GM21737 (cell line): ENCODE data around the gene NEURL1.
A peak's percentile ranks its signal among the peaks of the same experiment; 100 is the strongest.
"Not testable (repeated sequence)": the region's sequence is repeated elsewhere in the genome, so short reads cannot be mapped to it uniquely, and the experiment has no call there.

Experiments
- ATAC-seq: cut with Tn5 transposase; IDR thresholded peaks from one replicate; pipeline ENCODE4 v1.9.1; 2021; ENCODE audit warnings: mild to moderate bottlenecking, moderate library complexity; ENCODE audit not compliant: unreplicated experiment

The NEURL1 gene

DNA sequence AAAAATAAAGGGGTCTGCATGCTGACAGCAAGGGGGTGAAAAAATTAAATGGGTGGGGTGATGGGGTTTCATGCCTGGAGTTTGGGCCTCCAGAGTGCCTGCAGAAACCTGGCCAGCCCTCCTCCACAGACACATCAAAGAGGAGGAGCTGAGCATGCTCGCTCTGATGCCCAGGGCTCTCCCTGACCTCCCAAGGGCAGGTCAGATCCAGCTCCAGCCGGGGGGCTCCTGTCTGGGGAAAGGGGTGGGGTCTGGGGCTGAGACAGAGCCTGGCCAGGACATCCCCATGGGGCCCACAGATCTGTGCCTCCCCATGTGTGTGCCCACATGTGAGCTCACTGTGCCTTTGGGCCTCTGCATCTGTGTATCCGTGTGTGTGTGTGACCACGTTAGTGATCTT is 33.9 kb upstream of the NEURL1 start:
- no peak for ATAC-seq

DNA sequence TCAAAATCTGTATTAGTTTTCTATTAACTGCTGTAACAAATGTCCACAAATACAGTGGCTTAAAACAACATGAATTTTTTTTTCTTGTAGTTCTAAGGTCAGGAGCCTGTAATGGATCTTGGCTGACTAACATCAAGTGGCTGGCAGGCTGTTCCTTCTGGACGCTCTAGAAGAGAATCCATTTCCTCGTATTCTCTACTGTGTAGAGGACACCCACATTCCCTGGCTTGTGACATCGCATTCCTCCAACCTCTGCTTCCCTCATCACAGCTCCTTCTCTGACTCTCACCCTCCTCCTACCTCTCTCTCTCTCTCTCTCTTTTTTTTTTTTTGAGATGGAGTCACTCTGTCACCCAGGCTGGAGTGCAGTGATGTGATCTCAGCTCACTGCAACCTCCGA is 30.0 kb upstream of the NEURL1 start:
- no peak for ATAC-seq

DNA sequence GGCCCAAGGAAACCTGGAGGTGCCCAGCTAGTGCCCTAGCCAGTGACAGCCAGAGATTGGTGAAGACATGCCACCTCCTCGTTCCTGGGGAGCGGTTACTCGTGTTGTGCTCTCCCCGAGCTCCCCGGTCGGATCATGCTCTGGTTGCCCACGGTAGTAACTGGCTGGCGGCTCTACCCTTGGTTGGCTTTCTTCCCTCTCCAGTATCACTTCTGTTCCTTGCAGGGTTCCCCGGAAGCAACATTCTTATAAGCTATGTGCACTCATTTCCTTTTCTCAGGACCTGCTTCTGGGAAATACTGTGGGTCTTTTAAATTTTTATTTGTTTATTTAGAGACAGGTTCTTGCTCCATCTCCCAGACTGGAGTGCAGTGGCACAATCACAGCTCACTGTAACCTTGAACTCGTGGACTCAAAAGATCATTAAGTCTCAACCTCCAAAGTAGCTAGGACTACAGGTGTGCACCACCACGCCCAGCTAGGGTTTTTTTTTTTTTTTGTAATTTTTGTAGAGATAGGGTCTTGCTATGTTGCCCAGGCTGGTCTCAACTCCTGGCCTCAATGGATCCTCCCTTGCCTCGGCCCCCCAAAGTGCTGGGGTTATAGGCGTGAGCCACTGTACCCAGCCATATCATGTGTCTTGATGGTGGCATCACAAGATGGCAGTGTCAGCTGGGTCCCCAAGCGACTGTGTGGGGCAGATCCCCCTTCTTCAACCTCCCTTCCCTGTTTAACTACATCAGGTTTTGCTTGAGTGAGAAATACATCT is 27.9 kb upstream of the NEURL1 start:
- ATAC-seq = no peak

DNA sequence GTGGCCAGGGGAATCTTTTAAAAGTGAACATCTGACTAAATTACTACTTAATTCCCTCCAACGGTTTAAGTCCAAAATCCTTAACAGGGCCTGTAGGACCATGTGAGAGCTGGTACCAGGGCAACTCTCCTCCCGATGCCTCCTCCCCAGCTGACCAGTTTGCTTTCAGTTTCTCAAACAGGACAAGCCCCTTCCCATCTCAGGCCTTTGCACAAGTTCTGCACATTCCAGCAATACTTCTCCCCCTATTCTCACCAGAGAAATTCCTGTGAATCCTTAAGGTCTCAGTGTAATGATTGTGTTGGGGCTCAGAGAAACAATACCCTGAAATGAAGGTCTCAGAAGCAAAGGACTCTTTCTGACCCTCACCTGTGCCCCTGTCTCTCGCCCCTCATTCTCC is 26.8 kb upstream of the NEURL1 start:
- no peak for ATAC-seq

GRCh38 chr10:103467406-103467805 is 26.1 kb upstream of the NEURL1 start:
- no peak for ATAC-seq

DNA sequence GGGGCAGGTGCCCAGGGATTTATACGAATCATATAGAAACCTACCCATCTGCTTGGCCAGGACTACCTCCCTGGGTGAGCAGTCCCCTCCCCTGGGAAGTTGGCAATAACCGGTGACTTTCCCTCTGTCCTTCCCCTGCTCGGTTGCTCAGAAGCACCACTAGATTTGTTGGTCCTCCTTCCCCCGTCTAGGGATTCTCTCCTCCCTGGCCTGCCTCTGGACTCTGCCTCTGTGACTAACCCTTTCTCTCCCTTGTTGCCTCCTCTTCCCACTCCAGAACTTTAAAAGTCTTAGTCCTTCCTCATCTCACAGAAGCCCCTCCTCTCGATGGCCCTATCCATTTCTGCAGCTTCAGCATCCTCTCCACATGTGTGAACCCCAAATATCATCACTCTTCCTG is 24.3 kb upstream of the NEURL1 start:
- no peak for ATAC-seq

DNA sequence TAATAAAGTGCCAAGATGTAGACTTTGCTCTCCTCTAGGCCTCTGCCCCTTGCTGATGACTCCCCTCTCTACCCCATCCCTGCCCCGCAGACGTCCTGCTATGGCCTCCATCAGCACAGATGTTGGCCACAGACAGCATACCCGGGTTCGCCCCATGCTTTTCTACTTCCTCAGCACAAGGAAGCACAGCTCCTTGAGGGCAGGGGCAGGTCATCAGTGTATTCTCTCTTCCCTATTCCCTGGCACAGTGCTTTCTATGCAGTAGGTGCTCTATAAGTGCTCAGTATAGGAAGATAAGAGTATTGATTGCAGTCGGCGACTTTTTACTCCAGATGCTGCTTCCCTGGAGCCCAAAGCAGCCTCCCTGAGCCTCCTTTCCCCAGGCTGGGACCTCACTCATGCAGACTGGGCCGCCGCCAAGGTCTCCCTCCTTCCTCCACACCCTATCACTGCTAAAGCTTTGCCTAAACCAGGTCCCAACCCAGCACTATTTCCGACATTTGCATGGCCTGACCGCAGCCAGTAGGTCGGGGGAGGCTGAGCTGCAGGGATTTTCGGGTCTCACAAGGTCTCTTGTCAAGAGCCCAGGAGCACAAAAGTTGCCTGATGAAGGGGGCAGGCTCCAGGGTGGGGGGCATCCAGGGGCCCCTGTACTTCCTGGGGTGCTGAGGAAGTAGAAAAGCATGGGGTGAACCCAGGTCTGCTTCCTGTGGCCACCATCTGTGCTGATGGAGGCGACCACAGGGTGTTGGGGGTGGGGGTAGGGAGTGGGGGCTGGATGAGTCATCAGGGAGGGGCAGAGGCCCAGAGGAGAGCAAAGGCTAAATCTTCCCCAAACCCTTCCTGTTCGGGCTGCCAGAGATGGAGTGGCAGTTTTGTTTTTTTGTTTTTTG is 22.5 kb upstream of the NEURL1 start:
- ATAC-seq = peak; percentile 64

GRCh38 chr10:103472005-103472404 is 21.5 kb upstream of the NEURL1 start:
- ATAC-seq = no peak

DNA sequence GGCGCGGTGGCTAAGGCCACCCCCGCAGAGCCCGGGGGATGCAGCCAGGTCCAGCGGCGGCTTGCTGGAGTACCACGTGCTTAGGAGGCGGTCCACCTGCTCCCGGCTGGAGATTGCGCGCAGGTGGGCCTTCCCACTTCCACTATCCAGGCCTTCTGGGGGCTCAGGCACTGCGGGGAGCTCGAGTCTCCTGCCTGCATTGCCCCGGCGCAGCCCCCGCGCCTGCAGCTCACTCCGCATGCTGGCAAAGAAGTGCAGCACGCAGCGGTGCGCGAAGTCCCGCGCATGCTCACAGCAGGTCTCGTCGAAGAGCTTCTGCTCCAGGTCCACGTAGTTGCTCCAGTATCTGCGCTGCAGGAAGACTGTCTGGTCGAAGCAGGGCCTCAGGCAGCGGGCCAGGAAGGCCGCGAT is 20.2 kb upstream of the NEURL1 start:
- ATAC-seq = no peak

DNA sequence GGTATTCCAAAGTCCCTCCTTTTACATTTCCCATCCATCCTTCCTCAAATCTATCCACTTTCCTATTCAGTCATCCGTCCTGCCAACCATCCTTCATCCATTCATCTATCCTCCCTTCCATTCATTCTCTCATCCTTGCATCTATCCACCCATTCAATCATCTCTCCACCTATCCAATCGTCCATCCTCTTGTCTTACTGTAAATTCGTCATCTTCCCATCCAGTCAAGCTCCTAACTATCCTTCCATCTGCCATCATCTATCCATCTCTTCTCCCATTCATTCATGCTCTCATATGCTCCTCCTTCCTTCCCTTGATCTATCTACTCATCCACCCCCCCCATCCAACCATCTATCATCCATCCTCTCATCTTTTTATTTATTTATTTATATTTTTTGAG is 19.4 kb upstream of the NEURL1 start:
- ATAC-seq = no peak

- ATAC-seq = no peak
Observed at GRCh38 chr10:103475437-103475836, 18.1 kb upstream of the NEURL1 start.

- no peak for ATAC-seq
Observed at GRCh38 chr10:103476046-103476768, 17.3 kb upstream of the NEURL1 start.

DNA sequence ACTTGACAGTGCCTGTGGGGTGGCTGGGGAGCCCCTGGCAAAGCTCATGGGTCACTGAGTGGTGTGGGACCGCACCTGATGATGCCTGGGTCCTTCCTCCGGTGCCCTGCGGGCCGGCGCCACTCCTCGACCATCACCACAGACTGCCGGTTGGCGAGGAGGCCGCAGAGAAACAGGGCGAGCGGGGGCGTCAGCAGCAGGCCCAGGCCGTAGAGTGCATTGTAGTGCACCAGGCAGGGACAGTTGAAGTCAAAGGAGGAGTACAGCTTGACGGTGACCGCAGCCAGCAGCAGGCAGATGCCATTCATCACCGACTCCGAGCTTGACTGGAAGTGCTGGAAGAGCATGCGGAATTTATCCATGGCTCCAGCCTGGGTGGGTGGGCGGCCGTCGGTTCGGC is 14.8 kb upstream of the NEURL1 start:
- no peak for ATAC-seq

DNA sequence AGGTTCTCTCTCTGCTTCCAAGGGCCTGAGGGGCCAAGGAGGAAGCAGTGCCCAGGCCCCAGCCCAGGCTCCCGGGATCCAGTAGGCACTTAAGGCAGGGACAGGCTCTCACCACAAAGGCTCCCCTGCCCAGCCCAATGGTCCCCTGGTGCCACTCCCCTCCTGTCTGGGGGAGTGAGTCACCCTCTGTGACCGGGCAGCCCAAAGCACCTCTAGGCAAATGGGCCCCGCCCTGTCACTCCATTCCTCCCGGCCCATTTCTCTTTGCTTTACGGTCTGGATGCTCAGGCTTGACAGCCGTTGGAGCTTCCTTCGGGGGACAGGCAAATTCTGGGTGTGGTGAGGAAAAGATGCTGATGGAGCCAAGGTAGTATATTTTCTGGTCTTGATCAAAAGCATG is 14.4 kb upstream of the NEURL1 start, which contains the start of gene CALHM3:
TSS of gene CALHM3 (minus strand) at position 106 of the 400 bp plus-strand sequence. CDS start 208 bp downstream, outside the sequence.
- ATAC-seq = no peak

DNA sequence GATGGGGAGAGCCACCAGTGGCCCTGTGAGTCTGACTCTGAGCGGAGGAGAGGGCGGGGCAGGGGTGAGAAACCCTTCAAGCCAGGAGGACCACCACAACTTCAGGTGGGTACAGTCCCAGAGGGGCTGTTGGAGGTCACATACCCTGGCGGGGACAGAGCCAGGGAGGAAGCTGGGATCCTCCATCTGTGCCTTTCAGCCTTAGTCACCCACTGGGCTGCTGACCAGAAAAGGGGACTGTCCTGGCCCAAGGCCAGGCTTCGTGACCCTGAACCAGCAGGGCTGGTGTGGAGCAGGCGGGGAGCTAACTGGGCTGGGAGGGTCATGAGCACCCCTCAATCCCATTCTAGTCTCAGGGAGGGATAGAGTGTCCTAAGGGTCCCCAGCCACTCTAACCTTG is 13.0 kb upstream of the NEURL1 start:
- no peak for ATAC-seq

GRCh38 chr10:103481974-103482531 is 11.5 kb upstream of the NEURL1 start:
- ATAC-seq = no peak

- ATAC-seq = not testable (repeated sequence)
Observed at GRCh38 chr10:103486635-103487409, 6.7 kb upstream of the NEURL1 start.

GRCh38 chr10:103487410-103487708 is 6.1 kb upstream of the NEURL1 start:
- no peak for ATAC-seq

- ATAC-seq = no peak
Observed at GRCh38 chr10:103490986-103491314, 2.6 kb upstream of the NEURL1 start.

- no peak for ATAC-seq
Observed at GRCh38 chr10:103491729-103492364, 1.7 kb upstream of the NEURL1 start.
